Measurements from ENCODE around the gene ERCC6L2. TPM values are rescaled to one million over a fixed set of nuclear protein-coding genes. Genes with fewer than 3 reads are reported as not detected.

Gene ERCC6L2
- total RNA-seq, 1 donor from 2014 or later: 55.5 TPM

GRCh38 chr9:96008502-96009222 lies 133.2 kb downstream of the ERCC6L2 start:
- no peak for TF ChIP-seq CTCF (conservative IDR thresholded peaks at IDR 0.05)
- Mint-ChIP-seq H3K4me1 (ENCODE audit: unreplicated experiment) (no peaks in the 10 kb centered on the region), H3K4me3 (no peak overlapping the region), H3K27me3 (no peaks in the 10 kb centered on the region), H3K27ac (no peak overlapping the region), H3K9me3 (no peaks in the 10 kb centered on the region), H3K36me3 (peaks cover 23% of the 10 kb centered on the region)
- DNase-seq (ENCODE audit: extremely low spot score, unreplicated experiment): no peak

GRCh38 chr9:96009223-96009602 lies 133.7 kb downstream of the ERCC6L2 start:
- no peak for DNase-seq (ENCODE audit: extremely low spot score, unreplicated experiment)
- no peak for TF ChIP-seq CTCF (conservative IDR thresholded peaks at IDR 0.05)
- Mint-ChIP-seq H3K27me3 (no peaks in the 10 kb centered on the region), H3K36me3 (peaks cover 22% of the 10 kb centered on the region), H3K4me3 (no peak overlapping the region), H3K9me3 (no peaks in the 10 kb centered on the region), H3K27ac (no peak overlapping the region), H3K4me1 (ENCODE audit: unreplicated experiment) (no peaks in the 10 kb centered on the region)

- TF ChIP-seq CTCF (conservative IDR thresholded peaks at IDR 0.05): no peak
- no peaks in the 10 kb centered on the region for H3K9me3 Mint-ChIP-seq
- H3K4me3 Mint-ChIP-seq: no peak overlapping the region
- peaks cover 22% of the 10 kb centered on the region for H3K36me3 Mint-ChIP-seq
- no peak overlapping the region for H3K27ac Mint-ChIP-seq
- H3K4me1 Mint-ChIP-seq (ENCODE audit: unreplicated experiment): no peaks in the 10 kb centered on the region
- DNase-seq (ENCODE audit: extremely low spot score, unreplicated experiment): no peak
- H3K27me3 Mint-ChIP-seq: no peaks in the 10 kb centered on the region
These were observed 134.4 kb downstream of the ERCC6L2 start for GRCh38 chr9:96009690-96010472.

GRCh38 chr9:96014078-96014477 lies 138.6 kb downstream of the ERCC6L2 start:
- no peak for TF ChIP-seq CTCF (conservative IDR thresholded peaks at IDR 0.05)
- no peak for DNase-seq (ENCODE audit: extremely low spot score, unreplicated experiment)
- H3K27me3 Mint-ChIP-seq: peaks cover 3% of the 10 kb centered on the region
- H3K4me1 Mint-ChIP-seq (ENCODE audit: unreplicated experiment): peaks cover 9% of the 10 kb centered on the region
- no peak overlapping the region for H3K27ac Mint-ChIP-seq
- no peaks in the 10 kb centered on the region for H3K9me3 Mint-ChIP-seq
- peaks cover 27% of the 10 kb centered on the region for H3K36me3 Mint-ChIP-seq
- H3K4me3 Mint-ChIP-seq: no peak overlapping the region

- Mint-ChIP-seq H3K36me3 (peaks cover 17% of the 10 kb centered on the region), H3K9me3 (no peaks in the 10 kb centered on the region), H3K27me3 (peaks cover 18% of the 10 kb centered on the region), H3K27ac (no peak overlapping the region), H3K4me1 (ENCODE audit: unreplicated experiment) (peaks cover 15% of the 10 kb centered on the region), H3K4me3 (no peak overlapping the region)
- TF ChIP-seq CTCF (conservative IDR thresholded peaks at IDR 0.05): no peak
- no peak for DNase-seq (ENCODE audit: extremely low spot score, unreplicated experiment)
These were observed 140.6 kb downstream of the ERCC6L2 start for GRCh38 chr9:96015876-96016686.

All from type B pancreatic cell (in vitro differentiated cells).